ENCODE results near the gene C9. TPM values are rescaled to one million over a fixed set of nuclear protein-coding genes. Genes with fewer than 3 reads are reported as not detected.

Gene C9
- total and polyA plus RNA-seq, 7 donors, result 0.24 TPM; not detected in 6

GRCh38 chr5:39400713-39401578, 36.7 kb upstream of the C9 start:
- no peaks in the 10 kb centered on the region for H3K27me3 ChIP-seq (ENCODE audit: insufficient read depth in 3 of 3, low read length in 2 of 3)
- no peak overlapping the region for H3K4me3 ChIP-seq
- peaks cover 22% of the 10 kb centered on the region for H3K4me1 ChIP-seq
- TF ChIP-seq, protein P1, sequence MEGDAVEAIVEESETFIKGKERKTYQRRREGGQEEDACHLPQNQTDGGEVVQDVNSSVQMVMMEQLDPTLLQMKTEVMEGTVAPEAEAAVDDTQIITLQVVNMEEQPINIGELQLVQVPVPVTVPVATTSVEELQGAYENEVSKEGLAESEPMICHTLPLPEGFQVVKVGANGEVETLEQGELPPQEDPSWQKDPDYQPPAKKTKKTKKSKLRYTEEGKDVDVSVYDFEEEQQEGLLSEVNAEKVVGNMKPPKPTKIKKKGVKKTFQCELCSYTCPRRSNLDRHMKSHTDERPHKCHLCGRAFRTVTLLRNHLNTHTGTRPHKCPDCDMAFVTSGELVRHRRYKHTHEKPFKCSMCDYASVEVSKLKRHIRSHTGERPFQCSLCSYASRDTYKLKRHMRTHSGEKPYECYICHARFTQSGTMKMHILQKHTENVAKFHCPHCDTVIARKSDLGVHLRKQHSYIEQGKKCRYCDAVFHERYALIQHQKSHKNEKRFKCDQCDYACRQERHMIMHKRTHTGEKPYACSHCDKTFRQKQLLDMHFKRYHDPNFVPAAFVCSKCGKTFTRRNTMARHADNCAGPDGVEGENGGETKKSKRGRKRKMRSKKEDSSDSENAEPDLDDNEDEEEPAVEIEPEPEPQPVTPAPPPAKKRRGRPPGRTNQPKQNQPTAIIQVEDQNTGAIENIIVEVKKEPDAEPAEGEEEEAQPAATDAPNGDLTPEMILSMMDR (IDR thresholded peaks at IDR 0.05), result no peak
- ATAC-seq (no peak), DNase-seq (no peak)
- H3K36me3 ChIP-seq (ENCODE audit: insufficient read depth in 1 of 2, low read depth in 1 of 2), result no peaks in the 10 kb centered on the region
- H3K27ac ChIP-seq, result peak overlapping the region; percentile 75
- H3K9me3 ChIP-seq, result no peaks in the 10 kb centered on the region
- 59 to 69% (median 65%) methylated on average over 5 of the region's 5 CpGs for WGBS, 3 donors
- intact Hi-C loops (cut with DNase I), result no loop called here

DNA sequence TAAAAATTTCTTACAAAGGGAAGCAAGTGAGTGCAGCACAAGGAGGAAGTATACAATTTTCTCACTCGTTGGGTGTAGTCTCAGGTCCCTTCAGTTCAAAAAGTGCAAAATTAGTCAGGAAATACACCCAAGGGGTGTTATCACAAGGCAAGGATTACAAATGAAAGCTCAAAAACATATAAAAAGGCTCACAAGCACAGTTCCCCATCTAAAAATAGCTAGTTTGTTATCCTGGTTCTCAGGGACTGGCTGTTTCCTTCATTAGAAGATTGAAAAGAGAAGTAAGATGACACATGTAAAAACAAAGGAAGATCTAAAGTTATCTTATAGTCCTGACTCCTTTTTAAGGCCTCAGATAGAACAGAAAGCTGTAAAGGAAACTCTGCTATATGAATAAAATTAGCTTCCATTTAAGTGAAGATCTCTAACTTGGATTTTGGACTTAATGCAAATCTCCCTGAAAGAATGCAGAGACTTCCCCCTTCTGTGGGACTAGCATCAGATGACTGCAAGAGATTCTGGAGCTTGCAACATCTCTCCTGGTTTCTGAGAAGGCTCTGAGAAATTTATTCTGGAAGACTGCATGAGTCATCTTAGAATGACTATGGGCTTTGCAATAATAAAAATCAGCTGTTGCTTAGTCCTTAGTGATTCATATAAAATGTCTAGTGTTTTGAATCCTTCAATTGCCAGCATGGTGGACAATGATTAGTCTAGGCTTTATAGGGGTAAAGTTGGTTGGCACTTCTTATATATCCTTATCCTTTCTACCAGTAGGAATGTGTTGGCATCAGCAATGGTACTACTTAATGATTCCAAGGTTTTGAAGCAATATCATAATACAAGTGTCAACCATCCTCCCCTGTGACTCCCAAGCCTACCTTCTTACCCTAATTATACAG, 35.1 kb upstream of the C9 start:
- Histone ChIP-seq H3K4me1 (peaks cover 30% of the 10 kb centered on the region), H3K27me3 (ENCODE audit: insufficient read depth in 3 of 3, low read length in 2 of 3) (no peaks in the 10 kb centered on the region), H3K4me3 (no peak overlapping the region), H3K36me3 (ENCODE audit: insufficient read depth in 1 of 2, low read depth in 1 of 2) (no peaks in the 10 kb centered on the region), H3K9me3 (no peaks in the 10 kb centered on the region), H3K27ac (peak overlapping the region; percentile 75)
- ATAC-seq (peak; percentile 84 to 90 (median 88)), DNase-seq (no peak)
- intact Hi-C loops (cut with DNase I), result no loop called here
- WGBS, 3 donors, result 62 to 78% (median 64%) methylated on average over 1 of the region's 1 CpG
- TF ChIP-seq, protein P1 (IDR thresholded peaks at IDR 0.05), result no peak

DNA sequence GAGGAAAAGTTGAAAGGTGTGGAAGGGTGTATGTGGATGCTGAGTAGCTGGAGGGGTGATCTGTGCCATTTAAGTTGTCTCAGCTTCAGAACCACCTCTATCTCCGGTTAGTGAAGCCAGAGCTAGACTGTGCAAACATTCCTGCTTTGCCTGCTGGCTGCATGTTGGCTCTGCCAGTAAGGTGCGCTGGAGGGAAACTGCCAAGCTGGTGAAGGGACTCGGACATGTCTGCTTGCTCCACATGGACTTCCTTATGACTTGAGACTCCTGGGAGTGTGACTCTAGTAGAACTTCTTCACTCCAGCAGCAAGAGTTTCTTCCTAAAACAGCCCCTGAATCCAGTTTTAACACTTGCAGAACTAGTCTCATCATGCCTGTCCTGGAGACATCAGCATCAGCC, 32.5 kb upstream of the C9 start:
- no peak for DNase-seq
- no peaks in the 10 kb centered on the region for H3K27me3 ChIP-seq (ENCODE audit: insufficient read depth in 3 of 3, low read length in 2 of 3)
- intact Hi-C loops (cut with DNase I), result no loop called here
- H3K27ac ChIP-seq, result no peak overlapping the region
- H3K4me1 ChIP-seq, result peaks cover 30% of the 10 kb centered on the region
- TF ChIP-seq, protein P1 (IDR thresholded peaks at IDR 0.05), result no peak
- WGBS, 3 donors, result 87 to 94% (median 91%) methylated on average over 3 of the region's 3 CpGs
- peaks cover 0 to 22% of the 10 kb centered on the region in 2 donors for H3K36me3 ChIP-seq (ENCODE audit: insufficient read depth in 1 of 2, low read depth in 1 of 2)
- H3K9me3 ChIP-seq, result no peaks in the 10 kb centered on the region
- H3K4me3 ChIP-seq, result no peak overlapping the region
- no peak for ATAC-seq

DNA sequence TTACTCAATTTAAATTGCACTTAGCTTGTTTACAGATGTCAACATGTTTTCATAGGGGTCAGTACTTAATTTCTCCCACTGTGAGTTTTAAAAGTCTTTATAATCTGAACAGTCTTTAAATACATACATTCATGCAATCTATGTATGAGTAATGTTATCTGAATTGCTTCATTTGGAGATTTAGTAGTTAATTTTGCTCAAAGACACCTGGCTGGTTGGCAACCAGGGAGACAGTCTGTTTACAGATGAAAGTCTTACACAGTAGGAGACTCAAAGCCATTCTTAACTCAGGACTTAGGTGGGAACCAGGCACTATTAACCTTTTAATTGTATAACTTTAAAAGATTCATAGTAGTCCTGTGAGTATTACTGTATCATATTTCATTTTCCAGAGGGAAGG, 31.2 kb upstream of the C9 start:
- TF ChIP-seq, protein P1 (IDR thresholded peaks at IDR 0.05), result no peak
- Histone ChIP-seq H3K9me3 (no peaks in the 10 kb centered on the region), H3K4me1 (peaks cover 25% of the 10 kb centered on the region), H3K36me3 (ENCODE audit: insufficient read depth in 1 of 2, low read depth in 1 of 2) (peaks cover 0 to 33% of the 10 kb centered on the region in 2 donors), H3K27ac (no peak overlapping the region), H3K27me3 (ENCODE audit: insufficient read depth in 3 of 3, low read length in 2 of 3) (no peaks in the 10 kb centered on the region), H3K4me3 (no peak overlapping the region)
- DNase-seq (no peak), ATAC-seq (no peak)
- intact Hi-C loops (cut with DNase I), result no loop called here

Data from psoas muscle (tissue), 8 donors.